GM23338 (cell line): ENCODE results near the gene MAP2K4. TPM values are rescaled to one million over a fixed set of nuclear protein-coding genes. Genes with fewer than 3 reads are reported as not detected.
A peak's percentile ranks its signal among the peaks of the same experiment; 100 is the strongest.

Source experiments
- ATAC-seq: fragments of 200-7000 bp; cut with Tn5 transposase; 3 replicates; pipeline ENCODE4 v1.9.1; 2020
- DNase-seq: peaks from one replicate; pipeline ENCODE4 v3.0.0-alpha.2; 2015; ENCODE audit warnings: low spot score
- H2AFZ ChIP-seq: fragments of 200-600 bp; sonication (generic); 2 replicates; pipeline ENCODE4 v1.8.0; 2016; ENCODE audit warnings: antibody characterized with exemption, mild to moderate bottlenecking, moderate library complexity
- H3F3A ChIP-seq: fragments of 200-600 bp; sonication (generic); replicated peaks from 2 replicates; pipeline ENCODE4 v1.8.0; 2017; ENCODE audit warnings: antibody characterized with exemption, mixed run types, low read depth
- H3K27ac ChIP-seq: fragments of 200-600 bp; sonication (generic); 2 replicates; pipeline ENCODE4 v1.6.1; 2016; ENCODE audit warnings: low read depth
- H3K27me3 ChIP-seq: fragments of 200-600 bp; sonication (generic); 2 replicates; pipeline ENCODE4 v1.8.0; 2016; ENCODE audit warnings: mild to moderate bottlenecking, mixed run types, moderate library complexity; ENCODE audit not compliant: insufficient read depth
- H3K36me3 ChIP-seq: fragments of 200-600 bp; sonication (generic); 2 replicates; pipeline ENCODE4 v1.8.0; 2016; ENCODE audit warnings: mild to moderate bottlenecking; ENCODE audit not compliant: insufficient read depth
- H3K4me1 ChIP-seq: fragments of 200-600 bp; sonication (generic); 2 replicates; pipeline ENCODE4 v1.8.0; 2016; ENCODE audit warnings: mild to moderate bottlenecking, moderate library complexity; ENCODE audit not compliant: insufficient read depth
- H3K4me2 ChIP-seq: fragments of 200-600 bp; sonication (generic); 2 replicates; pipeline ENCODE4 v1.7.1; 2017; ENCODE audit warnings: mixed run types
- H3K4me3 ChIP-seq: fragments of 200-600 bp; sonication (generic); 2 replicates; pipeline ENCODE4 v1.6.1; 2016; ENCODE audit warnings: mixed run types
- H3K79me2 ChIP-seq: fragments of 200-600 bp; sonication (generic); replicated peaks from 2 replicates; pipeline ENCODE4 v1.8.0; 2017; ENCODE audit warnings: mild to moderate bottlenecking; ENCODE audit not compliant: insufficient read depth
- H3K9me2 ChIP-seq: fragments of 200-600 bp; sonication (generic); 2 replicates; pipeline ENCODE4 v1.8.0; 2017; ENCODE audit not compliant: insufficient read depth
- H4K20me1 ChIP-seq: fragments of 200-600 bp; sonication (generic); replicated peaks from 2 replicates; pipeline ENCODE4 v1.8.0; 2017; ENCODE audit warnings: mild to moderate bottlenecking; ENCODE audit not compliant: insufficient read depth
- H3K27ac Mint-ChIP-seq: 2 replicates; pipeline ENCODE4 v1.8.0; 2020; ENCODE audit warnings: inconsistent platforms, mild to moderate bottlenecking, moderate library complexity, mixed read lengths
- H3K27me3 Mint-ChIP-seq: 3 replicates; pipeline ENCODE4 v1.8.0; 2022; ENCODE audit warnings: low read depth, mild to moderate bottlenecking, moderate library complexity, mixed read lengths, inconsistent platforms; ENCODE audit not compliant: insufficient read depth, poor library complexity
- H3K36me3 Mint-ChIP-seq: 3 replicates; pipeline ENCODE4 v1.8.0; 2021; ENCODE audit warnings: low read depth, mild to moderate bottlenecking, inconsistent platforms, moderate library complexity, mixed read lengths
- H3K4me1 Mint-ChIP-seq: 3 replicates; pipeline ENCODE4 v1.8.0; 2020; ENCODE audit warnings: mild to moderate bottlenecking, inconsistent platforms, mixed read lengths
- H3K4me3 Mint-ChIP-seq: 3 replicates; pipeline ENCODE4 v1.8.0; 2021; ENCODE audit warnings: moderate library complexity, mild to moderate bottlenecking, inconsistent platforms, mixed read lengths
- H3K9me3 Mint-ChIP-seq: 3 replicates; pipeline ENCODE4 v1.8.0; 2020; ENCODE audit warnings: moderate library complexity, mild to moderate bottlenecking, inconsistent platforms, mixed read lengths
- CREB1 ChIP-seq: fragments of 250-450 bp; sonication (Bioruptor Pico); IDR thresholded peaks from 2 replicates; pipeline ENCODE4 v1.5.0; 2020; ENCODE audit warnings: low read depth, mild to moderate bottlenecking, moderate library complexity
- ETS1 ChIP-seq: IDR thresholded peaks from 2 replicates; pipeline ENCODE4 v1.6.1; 2016; ENCODE audit warnings: antibody characterized with exemption
- EZH2 ChIP-seq: fragments of 200-600 bp; sonication (generic); IDR thresholded peaks from one replicate; pipeline ENCODE4 v1.8.0; 2017; ENCODE audit warnings: antibody characterized with exemption, mild to moderate bottlenecking, low read depth; ENCODE audit not compliant: unreplicated experiment
- EZH2phosphoT487 ChIP-seq: fragments of 200-600 bp; sonication (generic); IDR thresholded peaks from one replicate; pipeline ENCODE4 v1.8.1; 2018; ENCODE audit warnings: antibody characterized with exemption; ENCODE audit not compliant: unreplicated experiment
- JUNB ChIP-seq: IDR thresholded peaks from one replicate; pipeline ENCODE4 v1.6.1; 2016; ENCODE audit warnings: antibody characterized with exemption; ENCODE audit not compliant: unreplicated experiment
- NANOG ChIP-seq: IDR thresholded peaks from 2 replicates; pipeline ENCODE4 v1.6.1; 2016; ENCODE audit warnings: antibody characterized with exemption, borderline replicate concordance
- REST ChIP-seq: IDR thresholded peaks from one replicate; pipeline ENCODE4 v1.6.1; 2018; ENCODE audit warnings: antibody characterized with exemption; ENCODE audit not compliant: unreplicated experiment
- ZNF462 ChIP-seq: fragments of 250-450 bp; sonication (Bioruptor Pico); IDR thresholded peaks from 2 replicates; pipeline ENCODE4 v1.5.0; 2020; ENCODE audit warnings: mild to moderate bottlenecking, moderate library complexity
- polyA plus RNA-seq: library from polyadenylated mRNA; unstranded; fragments of >200 nt; fragmentation: Nextera tagmentation; extraction: Ambion mirVana; gene quantifications from 2 replicates; pipeline ENCODE4 v1.2.1, GENCODE V29; 2016
- total RNA-seq: library from RNA; depleted of rRNA; stranded (reverse); fragments of >200 nt; shearing (Covaris generic); gene quantifications from 2 replicates; pipeline ENCODE4 v1.2.3, GENCODE V29; 2014

MAP2K4 gene
- total and polyA plus RNA-seq, 2 experiments from 2014 or later = 25.3 to 36.4 TPM

GRCh38 chr17:12118617-12119016 is 97.9 kb downstream of the MAP2K4 start (continued):
- TF ChIP-seq REST (no peak), NANOG (no peak), JUNB (no peak), CREB1 (CRISPR knock-in tag) (no peak)

GRCh38 chr17:12122075-12122474 is 101.4 kb downstream of the MAP2K4 start:
- peak; percentile 5 for DNase-seq
- Histone ChIP-seq H3K79me2 (peaks cover 10% of the 10 kb centered on the region; the same call in 1 of the 2 replicates), H3K27me3 (no peaks in the 10 kb centered on the region), H3K4me1 (peaks cover 41% of the 10 kb centered on the region), H4K20me1 (no peaks in the 10 kb centered on the region), H3K4me2 (peak overlapping the region; percentile 82), H3K4me3 (peak overlapping the region; percentile 49), H3K27ac (peak overlapping the region; percentile 27), H3K9me2 (no peaks in the 10 kb centered on the region), H2AFZ (no peak overlapping the region), H3F3A (no peaks in the 10 kb centered on the region), H3K36me3 (peaks cover 5% of the 10 kb centered on the region; the same call in 1 of the 2 replicates)
- Mint-ChIP-seq H3K36me3 (peaks cover 37% of the 10 kb centered on the region), H3K27me3 (no peaks in the 10 kb centered on the region), H3K4me3 (peak overlapping the region; percentile 53), H3K4me1 (peaks cover 39% of the 10 kb centered on the region), H3K9me3 (no peaks in the 10 kb centered on the region), H3K27ac (peak overlapping the region; percentile 76)
- ATAC-seq = no peak
- TF ChIP-seq CREB1 (CRISPR knock-in tag) (no peak), NANOG (peak; percentile 29; the same call in 1 of the 2 replicates), ETS1 (no peak), ZNF462 (CRISPR knock-in tag) (no peak), EZH2phosphoT487 (no peak), EZH2 (no peak)
